ENCODE measurements around the gene IRS4. TPM values are rescaled to one million over a fixed set of nuclear protein-coding genes. Genes with fewer than 3 reads are reported as not detected.

IRS4 gene
- polyA plus RNA-seq, 1 experiment: 0.02 TPM

- peaks cover 38% of the 10 kb centered on the region for H3K27me3 ChIP-seq (ENCODE audit: control insufficient read depth, insufficient read depth, low read length)
- H3K4me3 ChIP-seq (ENCODE audit: low read depth, low read length): no peak overlapping the region
- H3K27ac ChIP-seq (ENCODE audit: low read depth, low read length): no peak overlapping the region
- DNase-seq (ENCODE audit: low read depth, low spot score): no peak
- TF ChIP-seq CTCF (IDR thresholded peaks at IDR 0.05; ENCODE audit: low read depth, low read length): no peak
- H3K9me3 ChIP-seq (ENCODE audit: control insufficient read depth, insufficient read depth, low read length): no peaks in the 10 kb centered on the region; the same call in 1 of the 2 replicates
- POLR2A ChIA-PET: no interaction called here
- CTCF ChIA-PET: no interaction called here
Measured at GRCh38 chrX:108737754-108738153, 1.4 kb upstream of the IRS4 start.

DNA sequence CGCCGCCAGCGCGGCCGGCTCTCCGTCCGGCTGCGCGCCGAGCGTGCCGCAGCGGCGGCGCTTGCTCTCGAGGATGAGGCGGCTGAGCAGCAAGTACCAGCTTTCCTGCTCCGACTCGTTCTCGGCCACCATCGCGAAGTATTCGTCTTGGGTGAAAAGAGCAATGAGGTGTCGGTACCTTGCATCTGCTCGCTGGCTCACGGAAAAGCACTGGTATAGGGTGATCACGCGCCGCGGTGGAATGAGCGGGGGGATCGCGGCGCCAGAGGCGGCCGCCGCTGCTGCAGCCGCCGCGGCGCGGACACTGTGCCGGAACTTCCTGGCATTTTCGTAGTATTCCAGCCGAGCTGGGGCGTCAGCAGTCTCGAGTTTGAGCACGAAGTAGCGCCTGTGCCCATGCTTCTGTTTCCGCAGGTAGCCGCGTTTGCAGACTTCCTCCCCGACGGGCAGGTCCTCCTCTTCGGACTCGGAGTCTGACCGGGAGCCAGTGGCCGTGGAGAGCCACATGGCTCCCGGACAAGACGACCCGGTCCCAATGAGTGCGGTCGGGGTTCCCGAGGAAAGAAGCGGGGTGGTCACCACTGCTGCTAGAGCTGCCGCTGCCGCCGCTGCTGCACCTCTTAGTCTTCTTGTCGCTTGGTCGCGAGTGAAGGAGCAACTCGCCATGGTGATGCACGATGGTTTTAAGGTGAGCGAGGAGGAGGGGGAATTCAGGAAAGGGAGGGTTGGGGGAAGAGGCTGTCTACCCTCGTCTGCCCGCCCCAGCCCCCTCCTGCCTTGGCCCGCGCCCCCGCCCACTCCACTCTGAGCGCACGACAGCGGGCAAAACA is 469 bp downstream of the IRS4 start:
- Histone ChIP-seq H3K4me3 (ENCODE audit: low read depth, low read length) (peak overlapping the region; percentile 50), H3K27me3 (ENCODE audit: control insufficient read depth, insufficient read depth, low read length) (peaks cover 45% of the 10 kb centered on the region)
- CTCF ChIA-PET: no interaction called here

DNA sequence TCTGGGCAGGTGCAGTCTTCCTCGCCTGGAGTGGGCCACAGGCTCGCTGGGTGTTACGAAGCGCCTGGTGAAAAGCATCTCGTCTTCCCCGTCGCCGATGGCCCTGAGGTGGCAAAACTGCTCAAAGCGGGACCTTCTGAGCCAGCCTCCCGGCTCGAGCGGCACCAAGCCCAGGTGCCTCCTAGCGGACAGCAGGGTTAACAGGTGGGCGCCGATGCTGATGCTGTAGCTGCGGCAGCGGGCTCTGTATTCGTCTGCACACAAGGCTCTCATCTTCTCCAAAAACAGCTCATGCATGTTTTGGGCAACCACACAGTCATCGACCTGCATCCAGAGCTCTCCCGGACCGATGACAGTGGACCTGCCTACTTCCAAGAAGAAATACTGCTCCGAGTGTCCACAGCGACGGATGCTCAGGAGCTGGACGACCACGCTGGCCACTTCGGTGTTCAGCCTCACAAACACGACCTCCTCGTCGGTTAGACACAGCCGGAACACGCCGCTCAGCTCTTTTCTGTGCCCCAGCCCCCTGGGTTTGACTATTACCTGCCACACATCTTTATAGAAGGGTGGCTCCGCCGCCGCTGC is 1.2 kb downstream of the IRS4 start:
- POLR2A ChIA-PET: no interaction called here
- peaks cover 45% of the 10 kb centered on the region for H3K27me3 ChIP-seq (ENCODE audit: control insufficient read depth, insufficient read depth, low read length)
- DNase-seq (ENCODE audit: low read depth, low spot score): no peak
- no peak for TF ChIP-seq CTCF (IDR thresholded peaks at IDR 0.05; ENCODE audit: low read depth, low read length)
- H3K9me3 ChIP-seq (ENCODE audit: control insufficient read depth, insufficient read depth, low read length): no peaks in the 10 kb centered on the region; the same call in 1 of the 2 replicates
- H3K4me3 ChIP-seq (ENCODE audit: low read depth, low read length): no peak overlapping the region; the same call in 1 of the 2 replicates
- no peak overlapping the region for H3K27ac ChIP-seq (ENCODE audit: low read depth, low read length)
- CTCF ChIA-PET: no interaction called here

More for the DNA sequence above, 469 bp downstream of the IRS4 start:
- no peak for TF ChIP-seq CTCF (IDR thresholded peaks at IDR 0.05; ENCODE audit: low read depth, low read length)
- POLR2A ChIA-PET: no interaction called here
- H3K27ac ChIP-seq (ENCODE audit: low read depth, low read length): no peak overlapping the region
- no peaks in the 10 kb centered on the region; the same call in 1 of the 2 replicates for H3K9me3 ChIP-seq (ENCODE audit: control insufficient read depth, insufficient read depth, low read length)
- no peak for DNase-seq (ENCODE audit: low read depth, low spot score)

- POLR2A ChIA-PET: no interaction called here
- Histone ChIP-seq H3K9me3 (ENCODE audit: control insufficient read depth, insufficient read depth, low read length) (no peaks in the 10 kb centered on the region; the same call in 1 of the 2 replicates), H3K27me3 (ENCODE audit: control insufficient read depth, insufficient read depth, low read length) (peaks cover 45% of the 10 kb centered on the region), H3K4me3 (ENCODE audit: low read depth, low read length) (no peak overlapping the region), H3K27ac (ENCODE audit: low read depth, low read length) (no peak overlapping the region)
- CTCF ChIA-PET: no interaction called here
- no peak for DNase-seq (ENCODE audit: low read depth, low spot score)
- TF ChIP-seq CTCF (IDR thresholded peaks at IDR 0.05; ENCODE audit: low read depth, low read length): no peak
Measured at GRCh38 chrX:108734426-108734825, 1.9 kb downstream of the IRS4 start.

GRCh38 chrX:108732630-108733321 is 3.6 kb downstream of the IRS4 start:
- Histone ChIP-seq H3K27ac (ENCODE audit: low read depth, low read length) (no peak overlapping the region), H3K4me3 (ENCODE audit: low read depth, low read length) (no peak overlapping the region), H3K27me3 (ENCODE audit: control insufficient read depth, insufficient read depth, low read length) (peaks cover 45% of the 10 kb centered on the region), H3K9me3 (ENCODE audit: control insufficient read depth, insufficient read depth, low read length) (no peaks in the 10 kb centered on the region; the same call in 1 of the 2 replicates)
- ChIA-PET CTCF (no interaction called here), POLR2A (no interaction called here)
- no peak for TF ChIP-seq CTCF (IDR thresholded peaks at IDR 0.05; ENCODE audit: low read depth, low read length)
- DNase-seq (ENCODE audit: low read depth, low spot score): no peak

All from AG04450 (cell line).